ENCODE measurements around the gene SEMA4A. TPM values are rescaled to one million over a fixed set of nuclear protein-coding genes. Genes with fewer than 3 reads are reported as not detected.
"Not testable (repeated sequence)": the region's sequence is repeated elsewhere in the genome, so short reads cannot be mapped to it uniquely, and the experiment has no call there.

The SEMA4A gene
- total RNA-seq, 2 experiments from 2014 or later: 18.4 to 18.8 TPM

DNA sequence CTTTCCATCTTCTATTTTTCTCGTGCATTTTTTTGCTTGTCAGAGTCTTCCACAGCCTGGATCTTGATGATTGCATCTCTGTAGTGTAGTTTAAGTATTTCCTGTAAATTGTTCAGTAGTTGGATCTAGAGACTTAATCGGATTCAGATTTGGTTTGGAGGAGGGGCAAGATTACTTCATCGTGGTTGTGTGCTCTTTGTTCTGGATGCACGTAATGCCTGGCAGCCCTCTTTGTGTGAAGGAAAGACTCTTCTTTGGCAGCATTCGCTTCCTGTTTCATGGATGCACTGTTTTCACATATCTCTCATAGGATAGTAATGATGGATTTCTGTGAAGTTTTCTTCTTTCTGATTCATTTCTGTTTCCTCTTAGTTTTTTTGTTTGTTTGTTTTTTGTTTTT is 14.2 kb downstream of the SEMA4A start:
- ChIA-PET POLR2A (no interaction called here), CTCF (interaction anchor here (1.0 kb wide), 1 partner anchor 15 kb away, joined by 3 read pairs; no protein-coding TSS in a partner anchor)

DNA sequence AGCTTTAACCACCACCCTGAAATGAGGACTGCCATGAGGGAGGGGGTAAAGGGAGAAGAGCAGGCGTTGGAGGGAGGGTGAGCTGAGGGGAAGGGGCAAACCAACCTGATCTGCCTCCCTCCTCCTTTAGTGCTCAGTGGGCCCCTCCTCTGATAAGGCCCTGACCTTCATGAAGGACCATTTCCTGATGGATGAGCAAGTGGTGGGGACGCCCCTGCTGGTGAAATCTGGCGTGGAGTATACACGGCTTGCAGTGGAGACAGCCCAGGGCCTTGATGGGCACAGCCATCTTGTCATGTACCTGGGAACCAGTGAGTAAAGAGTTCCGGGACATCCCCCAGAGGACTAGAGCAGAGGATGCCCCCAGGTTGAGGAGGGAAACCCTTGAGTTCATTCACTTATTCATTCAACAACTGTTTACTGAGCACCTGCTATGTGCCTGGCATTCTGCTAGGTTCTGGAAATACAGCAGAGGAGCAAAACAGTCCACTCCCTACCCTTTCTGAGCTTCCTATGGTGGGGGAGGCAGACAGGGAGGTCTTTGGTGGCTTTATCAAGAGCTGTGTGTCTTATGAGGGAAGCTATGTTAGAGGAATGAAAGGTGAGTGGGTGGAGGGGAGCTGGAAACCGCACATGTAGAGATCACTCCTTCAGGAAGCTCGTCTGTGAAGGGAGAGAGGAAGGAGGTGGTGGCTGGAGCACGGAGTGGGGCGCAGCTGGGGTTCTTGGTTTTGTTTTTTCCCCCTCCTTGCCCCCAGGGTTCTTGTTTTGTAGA is 19.5 kb downstream of the SEMA4A start:
- ChIA-PET CTCF (interaction anchor here (1.0 kb wide), 1 partner anchor 9 kb away, joined by 6 read pairs; no protein-coding TSS in a partner anchor), POLR2A (interaction anchor here (0.5 to 0.6 kb wide), 2 partner anchors 14 to 40 kb away, joined by 3 read pairs; partner anchors contain the start of gene PMF1)

DNA sequence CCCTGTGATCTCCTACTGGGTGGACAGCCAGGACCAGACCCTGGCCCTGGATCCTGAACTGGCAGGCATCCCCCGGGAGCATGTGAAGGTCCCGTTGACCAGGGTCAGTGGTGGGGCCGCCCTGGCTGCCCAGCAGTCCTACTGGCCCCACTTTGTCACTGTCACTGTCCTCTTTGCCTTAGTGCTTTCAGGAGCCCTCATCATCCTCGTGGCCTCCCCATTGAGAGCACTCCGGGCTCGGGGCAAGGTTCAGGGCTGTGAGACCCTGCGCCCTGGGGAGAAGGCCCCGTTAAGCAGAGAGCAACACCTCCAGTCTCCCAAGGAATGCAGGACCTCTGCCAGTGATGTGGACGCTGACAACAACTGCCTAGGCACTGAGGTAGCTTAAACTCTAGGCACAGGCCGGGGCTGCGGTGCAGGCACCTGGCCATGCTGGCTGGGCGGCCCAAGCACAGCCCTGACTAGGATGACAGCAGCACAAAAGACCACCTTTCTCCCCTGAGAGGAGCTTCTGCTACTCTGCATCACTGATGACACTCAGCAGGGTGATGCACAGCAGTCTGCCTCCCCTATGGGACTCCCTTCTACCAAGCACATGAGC is 23.3 kb downstream of the SEMA4A start:
- ChIA-PET POLR2A (interaction anchor here (0.5 kb wide), 1 partner anchor 157 kb away, joined by 4 read pairs; no protein-coding TSS in a partner anchor), CTCF (interaction anchor here (1.0 to 1.2 kb wide), 2 partner anchors 17 to 50 kb away, joined by 3 read pairs; no protein-coding TSS in a partner anchor)

- ChIA-PET POLR2A (interaction anchor here (0.6 kb wide), 1 partner anchor 55 kb away, joined by 3 read pairs; no protein-coding TSS in a partner anchor), CTCF (interaction anchor here (0.5 to 1.2 kb wide), 2 partner anchors 15 to 19 kb away, joined by 3 read pairs; no protein-coding TSS in a partner anchor)
Measured at GRCh38 chr1:156177919-156178654, 24.7 kb downstream of the SEMA4A start.

DNA sequence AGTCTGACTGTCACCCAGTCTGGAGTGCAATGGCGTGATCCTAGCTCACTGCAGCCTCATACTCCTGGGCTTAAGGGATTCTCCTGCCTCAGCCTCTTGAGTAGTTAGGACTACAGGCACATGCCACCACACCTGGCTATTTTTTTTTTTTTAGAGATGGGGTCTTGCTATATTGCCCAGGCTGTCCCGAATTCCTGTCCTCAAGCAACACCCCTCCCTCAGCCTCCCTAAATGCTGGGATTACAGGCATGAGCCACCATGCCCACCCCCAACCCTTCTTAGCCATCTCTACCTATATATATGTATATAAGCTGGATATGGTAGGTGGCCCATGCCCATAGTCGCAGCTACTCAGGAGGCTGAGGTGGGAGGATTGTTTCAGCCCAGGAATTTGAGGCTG is 27.1 kb downstream of the SEMA4A start:
- CTCF ChIA-PET: no interaction called here

DNA sequence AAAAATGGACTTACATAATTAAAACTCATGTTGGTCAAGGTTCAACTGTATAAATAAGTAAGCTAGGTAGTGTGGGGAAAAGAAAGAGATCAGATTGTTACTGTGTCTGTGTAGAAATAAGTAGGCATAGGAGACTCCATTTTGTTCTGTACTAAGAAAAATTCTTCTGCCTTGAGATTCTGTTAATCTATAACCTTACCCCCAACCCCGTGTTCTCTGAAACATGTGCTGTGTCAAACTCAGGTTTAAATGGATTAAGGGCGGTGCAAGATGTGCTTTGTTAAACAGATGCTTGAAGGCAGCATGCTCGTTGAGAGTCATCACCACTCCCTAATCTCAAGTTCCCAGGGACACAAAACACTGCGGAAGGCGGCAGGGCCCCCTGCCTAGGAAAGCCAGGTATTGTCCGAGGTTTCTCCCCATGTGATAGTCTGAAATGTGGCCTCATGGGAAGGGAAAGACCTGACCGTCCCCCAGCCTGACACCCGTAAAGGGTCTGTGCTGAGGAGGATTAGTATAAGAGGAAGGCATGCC is 28.1 kb downstream of the SEMA4A start:
- POLR2A ChIA-PET: interaction anchor here (0.6 kb wide), 1 partner anchor 1096 kb away, joined by 3 read pairs; no protein-coding TSS in a partner anchor
- CTCF ChIA-PET: not testable (repeated sequence)

More for the DNA sequence above, 27.1 kb downstream of the SEMA4A start:
- POLR2A ChIA-PET: no interaction called here

DNA sequence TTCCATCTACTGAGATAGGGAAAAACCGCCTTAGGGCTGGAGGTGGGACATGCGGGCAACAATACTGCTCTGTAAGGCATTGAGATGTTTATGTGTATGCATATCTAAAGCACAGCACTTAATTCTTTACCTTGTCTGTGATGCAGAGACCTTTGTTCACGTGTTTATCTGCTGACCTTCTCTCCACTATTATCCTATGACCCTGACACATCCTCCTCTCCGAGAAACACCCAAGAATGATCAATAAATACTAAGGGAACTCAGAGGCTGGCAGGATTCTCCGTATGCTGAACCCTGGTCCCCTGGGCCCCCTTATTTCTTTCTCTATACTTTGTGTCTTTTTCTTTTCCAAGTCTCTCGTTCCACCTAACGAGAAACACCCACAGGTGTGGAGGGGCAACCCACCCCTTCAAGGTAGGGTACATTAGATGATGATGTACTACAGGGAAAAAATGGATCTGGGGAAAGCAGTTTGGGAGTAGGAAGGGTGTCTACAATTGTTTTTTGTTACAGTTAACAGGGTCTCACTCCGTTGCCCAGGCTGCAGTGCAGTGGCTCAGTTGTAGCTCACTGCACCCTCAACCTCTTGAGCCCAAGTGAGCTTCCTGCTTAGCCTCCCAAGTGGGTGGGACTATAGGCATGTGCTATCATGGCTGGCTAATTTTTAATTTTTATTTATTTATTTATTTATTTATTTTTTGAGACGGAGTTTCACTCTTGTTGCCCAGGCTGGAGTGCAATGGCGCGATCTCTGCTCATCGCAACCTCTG is 28.8 kb downstream of the SEMA4A start:
- CTCF ChIA-PET: interaction anchor here (1.7 kb wide), 1 partner anchor 12 kb away, joined by 3 read pairs; no protein-coding TSS in a partner anchor
- POLR2A ChIA-PET: not testable (repeated sequence)

DNA sequence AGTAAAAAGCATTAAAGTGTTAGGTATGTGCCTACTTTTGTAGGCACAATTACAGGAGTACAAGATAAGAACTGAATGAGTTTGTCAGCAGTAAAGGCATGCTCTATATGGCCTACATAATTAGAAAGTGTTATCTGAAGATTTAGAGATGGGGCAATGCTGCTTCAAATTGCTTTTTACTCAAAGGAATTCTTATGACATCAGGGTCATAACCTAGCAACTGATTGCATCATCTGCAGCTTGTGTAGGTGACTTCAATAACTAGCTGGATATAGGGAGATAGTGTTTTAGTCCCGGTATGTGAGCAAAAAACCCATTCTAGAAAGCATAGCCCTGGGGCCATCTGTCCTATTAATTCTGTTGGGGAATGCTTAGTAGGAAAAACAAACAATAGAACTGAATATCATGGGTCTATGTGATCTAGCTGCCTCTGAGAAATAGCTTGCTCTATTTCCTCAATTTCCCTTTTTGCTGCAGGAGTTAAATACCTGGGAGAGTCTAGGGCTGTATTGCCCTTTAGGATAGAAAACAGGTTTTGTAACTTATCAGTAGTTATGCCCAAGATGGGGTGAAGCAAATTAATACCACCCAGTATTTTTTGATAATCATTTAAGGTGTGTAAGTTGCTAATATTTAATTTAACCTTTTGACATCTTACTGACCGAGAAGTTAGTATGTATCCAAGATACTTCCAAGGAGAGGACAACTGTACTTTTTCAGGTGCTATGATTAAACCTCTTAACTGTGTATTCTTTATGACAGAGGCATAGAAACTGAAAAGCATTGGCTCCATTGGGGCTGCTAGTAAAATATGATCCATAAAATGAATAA is 33.2 kb downstream of the SEMA4A start:
- CTCF ChIA-PET, POLR2A ChIA-PET: not testable (repeated sequence)

- CTCF ChIA-PET: interaction anchor here (1.4 kb wide), 1 partner anchor 35 kb away, joined by 3 read pairs; no protein-coding TSS in a partner anchor
- POLR2A ChIA-PET: not testable (repeated sequence)
Measured at GRCh38 chr1:156190265-156190664, 36.9 kb downstream of the SEMA4A start.

- CTCF ChIA-PET: interaction anchor here (1.0 to 1.3 kb wide), 2 partner anchors 33 to 61 kb away, joined by 3 to 4 read pairs; no protein-coding TSS in a partner anchor
- POLR2A ChIA-PET: no interaction called here
Measured at GRCh38 chr1:156191292-156191964, 38.0 kb downstream of the SEMA4A start.

GRCh38 chr1:156193208-156193487 is 39.8 kb downstream of the SEMA4A start:
- ChIA-PET POLR2A (interaction anchor here (0.9 to 2.0 kb wide), 3 partner anchors 20 to 89 kb away, joined by 3 to 17 read pairs (median 3); partner anchors contain the start of genes PMF1 and SMG5), CTCF (interaction anchor here (0.5 to 3.7 kb wide), 5 partner anchors 20 to 97 kb away, joined by 3 to 15 read pairs (median 9); partner anchors contain the start of gene PMF1)

DNA sequence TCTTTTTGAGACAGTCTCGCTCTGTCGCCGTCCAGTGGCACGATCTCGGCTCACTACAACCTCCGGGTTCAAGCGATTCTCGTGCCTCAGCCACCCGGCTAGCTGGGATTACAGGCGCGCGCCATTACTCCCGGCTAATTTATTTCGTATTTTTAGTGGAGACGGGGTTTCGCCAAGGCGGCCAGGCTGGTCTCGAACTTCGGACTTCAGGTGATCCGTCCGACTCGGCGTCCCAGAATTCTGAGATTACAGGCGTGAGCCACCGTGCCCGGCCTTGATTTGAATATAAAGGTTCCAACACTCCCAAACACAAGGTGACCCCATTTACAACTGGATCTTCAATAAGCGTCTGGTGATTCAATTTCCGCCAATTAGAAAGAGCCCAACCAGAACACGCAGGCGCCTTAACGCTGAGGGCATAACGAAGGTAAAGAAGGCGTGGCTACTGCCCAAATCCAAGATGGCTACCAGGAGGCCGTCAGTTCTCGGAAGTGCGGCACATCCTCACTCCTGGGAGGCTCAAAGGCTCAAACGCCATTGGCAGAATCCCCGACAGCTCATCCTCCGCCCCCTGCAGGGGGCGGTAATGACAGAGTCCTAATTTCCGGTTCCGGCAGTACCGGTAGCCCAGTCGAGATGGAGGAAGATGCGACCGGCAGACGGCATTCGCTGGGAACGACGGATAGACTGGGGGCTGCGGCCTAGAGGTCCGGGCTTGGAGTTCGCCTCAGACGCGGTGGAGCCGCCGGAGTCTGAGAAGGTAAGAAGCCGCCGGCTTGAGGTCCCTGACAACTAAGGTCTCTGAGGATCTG is 40.3 kb downstream of the SEMA4A start, which contains the start of gene SLC25A44:
TSS of gene SLC25A44 (plus strand) at position 617 of the 812 bp plus-strand sequence. CDS start 5,744 bp downstream, outside the sequence.
- CTCF ChIA-PET: interaction anchor here (1.2 to 3.7 kb wide), 6 partner anchors 19 to 97 kb away, joined by 3 to 15 read pairs (median 8); partner anchors contain the start of gene PMF1
- POLR2A ChIA-PET: interaction anchor here (0.5 to 2.0 kb wide), 5 partner anchors 13 to 88 kb away, joined by 3 to 17 read pairs (median 3); partner anchors contain the start of genes PMF1 and SMG5

GRCh38 chr1:156194300-156194652 is 40.9 kb downstream of the SEMA4A start:
- ChIA-PET CTCF (interaction anchor here (0.6 to 3.7 kb wide), 7 partner anchors 19 to 98 kb away, joined by 3 to 15 read pairs (median 6); partner anchors contain the start of gene PMF1), POLR2A (interaction anchor here (1.0 to 2.0 kb wide), 3 partner anchors 19 to 88 kb away, joined by 3 to 17 read pairs (median 4); partner anchors contain the start of genes PMF1 and SMG5)

GRCh38 chr1:156195853-156196252 is 42.5 kb downstream of the SEMA4A start:
- CTCF ChIA-PET: interaction anchor here (3.7 kb wide), 1 partner anchor 30 kb away, joined by 15 read pairs; no protein-coding TSS in a partner anchor

DNA sequence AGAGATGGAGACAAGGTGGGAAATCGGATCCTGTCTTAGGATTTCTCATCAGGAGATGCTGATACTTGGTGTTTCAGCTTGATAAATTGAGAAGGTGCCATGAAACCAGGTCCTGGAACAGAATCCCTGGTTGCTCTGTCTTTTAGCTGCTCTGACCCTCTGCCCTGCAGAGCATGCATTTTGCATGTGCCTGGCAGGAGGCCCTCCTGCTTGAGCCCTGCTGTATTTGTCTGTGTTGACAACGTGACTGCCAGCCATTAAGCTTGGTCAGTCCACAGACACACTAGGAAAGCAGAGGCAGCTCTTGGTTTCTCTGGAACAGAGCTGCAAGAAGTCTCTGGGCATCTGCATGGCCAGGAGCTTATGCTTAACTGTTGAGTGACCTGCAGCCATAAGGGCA is 43.1 kb downstream of the SEMA4A start:
- ChIA-PET CTCF (interaction anchor here (0.5 to 3.7 kb wide), 7 partner anchors 27 to 100 kb away, joined by 3 to 15 read pairs (median 3); no protein-coding TSS in a partner anchor), POLR2A (interaction anchor here (1.4 kb wide), 1 partner anchor 17 kb away, joined by 5 read pairs; the partner anchor contains the start of gene PMF1)

More at GRCh38 chr1:156195853-156196252, 42.5 kb downstream of the SEMA4A start:
- POLR2A ChIA-PET: no interaction called here
